NCI-H510A treated with DMSO at 0.1 percent for 48 hours (cell line): ENCODE measurements around the gene NEURL2.
"Not testable (repeated sequence)": the region's sequence is repeated elsewhere in the genome, so short reads cannot be mapped to it uniquely, and the experiment has no call there.

ENCODE experiments used
- DNase-seq: peaks from one replicate; lab custom pipeline; 2025; lab: John Stamatoyannopoulos, UW

The NEURL2 gene

GRCh38 chr20:45919542-45920399 lies 28.8 kb upstream of the NEURL2 start:
- no peak for DNase-seq

- no peak for DNase-seq
Measured at GRCh38 chr20:45918779-45919537, 27.9 kb upstream of the NEURL2 start.

- DNase-seq: no peak
Measured at GRCh38 chr20:45918182-45918737, 27.3 kb upstream of the NEURL2 start.

GRCh38 chr20:45917790-45918141 lies 26.8 kb upstream of the NEURL2 start:
- DNase-seq: no peak

- DNase-seq: no peak
Measured at GRCh38 chr20:45913116-45913515, 22.1 kb upstream of the NEURL2 start.

GRCh38 chr20:45912344-45912682 lies 21.3 kb upstream of the NEURL2 start:
- no peak for DNase-seq

GRCh38 chr20:45911486-45912343 lies 20.7 kb upstream of the NEURL2 start, which contains the start of gene PLTP:
PLTP (minus strand) TSS chr20:45912155; CDS start chr20:45911452, 703 bp downstream.
- DNase-seq: no peak

GRCh38 chr20:45910670-45911485 lies 19.9 kb upstream of the NEURL2 start:
- no peak for DNase-seq

GRCh38 chr20:45909817-45910669 lies 19.0 kb upstream of the NEURL2 start:
- DNase-seq: no peak

GRCh38 chr20:45909336-45909808 lies 18.4 kb upstream of the NEURL2 start:
- DNase-seq: no peak

- DNase-seq: no peak
Measured at GRCh38 chr20:45908084-45908483, 17.1 kb upstream of the NEURL2 start.

GRCh38 chr20:45907219-45907948 lies 16.4 kb upstream of the NEURL2 start:
- no peak for DNase-seq

- no peak for DNase-seq
Measured at GRCh38 chr20:45905505-45906079, 14.6 kb upstream of the NEURL2 start.

GRCh38 chr20:45904583-45905504 lies 13.8 kb upstream of the NEURL2 start:
- no peak for DNase-seq

- DNase-seq: no peak
Measured at GRCh38 chr20:45902199-45902701, 11.2 kb upstream of the NEURL2 start.

GRCh38 chr20:45901332-45901731 lies 10.3 kb upstream of the NEURL2 start:
- not testable (repeated sequence) for DNase-seq

GRCh38 chr20:45899046-45899835 lies 8.2 kb upstream of the NEURL2 start:
- DNase-seq: no peak
